ENCODE measurements around the gene KANSL1. TPM values are rescaled to one million over a fixed set of nuclear protein-coding genes. Genes with fewer than 3 reads are reported as not detected.

The KANSL1 gene
- total RNA-seq, 1 experiment from 2014 or later: 72.7 TPM

DNA sequence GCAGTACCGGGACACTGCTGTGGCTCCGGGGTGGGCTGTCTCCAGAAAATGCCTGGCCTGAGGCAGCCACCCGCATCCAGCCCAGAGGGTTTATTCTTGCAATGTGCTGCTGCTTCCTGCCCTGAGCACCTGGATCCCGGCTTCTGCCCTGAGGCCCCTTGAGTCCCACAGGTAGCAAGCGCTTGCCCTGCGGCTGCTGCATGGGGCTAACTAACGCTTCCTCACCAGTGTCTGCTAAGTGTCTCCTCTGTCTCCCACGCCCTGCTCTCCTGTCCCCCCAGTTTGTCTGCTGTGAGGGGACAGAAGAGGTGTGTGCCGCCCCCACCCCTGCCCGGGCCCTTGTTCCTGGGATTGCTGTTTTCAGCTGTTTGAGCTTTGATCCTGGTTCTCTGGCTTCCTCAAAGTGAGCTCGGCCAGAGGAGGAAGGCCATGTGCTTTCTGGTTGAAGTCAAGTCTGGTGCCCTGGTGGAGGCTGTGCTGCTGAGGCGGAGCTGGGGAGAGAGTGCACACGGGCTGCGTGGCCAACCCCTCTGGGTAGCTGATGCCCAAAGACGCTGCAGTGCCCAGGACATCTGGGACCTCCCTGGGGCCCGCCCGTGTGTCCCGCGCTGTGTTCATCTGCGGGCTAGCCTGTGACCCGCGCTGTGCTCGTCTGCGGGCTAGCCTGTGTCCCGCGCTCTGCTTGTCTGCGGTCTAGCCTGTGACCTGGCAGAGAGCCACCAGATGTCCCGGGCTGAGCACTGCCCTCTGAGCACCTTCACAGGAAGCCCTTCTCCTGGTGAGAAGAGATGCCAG, 181.3 kb downstream of the KANSL1 start:
- no peaks in the 10 kb centered on the region for H3K36me3 Mint-ChIP-seq
- DNase-seq (ENCODE audit: low spot score): no peak
- CTCF ChIA-PET: interaction anchor here (0.7 to 2.1 kb wide), 3 partner anchors 8 to 40 kb away, joined by 3 to 8 read pairs (median 5); no protein-coding TSS in a partner anchor
- H3K9me3 Mint-ChIP-seq: no peaks in the 10 kb centered on the region
- no peak for TF ChIP-seq ETV6 (CRISPR knock-in tag; IDR thresholded peaks at IDR 0.05)
- no peak for TF ChIP-seq EMX1 (CRISPR knock-in tag; IDR thresholded peaks at IDR 0.05)
- no peak for TF ChIP-seq ATF1 (CRISPR knock-in tag; IDR thresholded peaks at IDR 0.05)
- no peak overlapping the region for H3K27ac Mint-ChIP-seq
- H3K4me1 Mint-ChIP-seq: no peaks in the 10 kb centered on the region
- POLR2A ChIA-PET: no interaction called here
- peak; percentile 45 for ATAC-seq
- no peaks in the 10 kb centered on the region for H3K27me3 Mint-ChIP-seq (ENCODE audit: low read depth)
- H3K4me3 Mint-ChIP-seq: no peak overlapping the region

DNA sequence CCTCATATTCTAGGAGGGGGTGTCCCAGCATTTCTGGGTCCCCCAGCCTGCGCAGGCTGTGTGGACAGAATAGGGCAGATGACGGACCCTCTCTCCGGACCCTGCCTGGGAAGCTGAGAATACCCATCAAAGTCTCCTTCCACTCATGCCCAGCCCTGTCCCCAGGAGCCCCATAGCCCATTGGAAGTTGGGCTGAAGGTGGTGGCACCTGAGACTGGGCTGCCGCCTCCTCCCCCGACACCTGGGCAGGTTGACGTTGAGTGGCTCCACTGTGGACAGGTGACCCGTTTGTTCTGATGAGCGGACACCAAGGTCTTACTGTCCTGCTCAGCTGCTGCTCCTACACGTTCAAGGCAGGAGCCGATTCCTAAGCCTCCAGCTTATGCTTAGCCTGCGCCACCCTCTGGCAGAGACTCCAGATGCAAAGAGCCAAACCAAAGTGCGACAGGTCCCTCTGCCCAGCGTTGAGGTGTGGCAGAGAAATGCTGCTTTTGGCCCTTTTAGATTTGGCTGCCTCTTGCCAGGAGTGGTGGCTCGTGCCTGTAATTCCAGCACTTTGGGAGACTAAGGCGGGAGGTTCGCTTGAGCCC, 182.5 kb downstream of the KANSL1 start:
- H3K9me3 Mint-ChIP-seq: peaks cover 7% of the 10 kb centered on the region
- TF ChIP-seq FOXP4 (CRISPR knock-in tag; IDR thresholded peaks at IDR 0.05) (0 out of 2 replicates have a peak, but pooled peaks have one; percentile 22), E2F4 (CRISPR knock-in tag; IDR thresholded peaks at IDR 0.05; ENCODE audit: borderline replicate concordance, low read depth) (no peak)
- no peak for DNase-seq (ENCODE audit: low spot score)

GRCh38 chr17:46009681-46010596, 183.3 kb downstream of the KANSL1 start:
- Mint-ChIP-seq H3K9me3 (peaks cover 11% of the 10 kb centered on the region), H3K27ac (no peak overlapping the region), H3K27me3 (ENCODE audit: low read depth) (no peaks in the 10 kb centered on the region; the same call in 1 of the 2 replicates), H3K4me3 (no peak overlapping the region), H3K36me3 (no peaks in the 10 kb centered on the region), H3K4me1 (no peaks in the 10 kb centered on the region)
- no peak for ATAC-seq
- DNase-seq (ENCODE audit: low spot score): no peak
- ChIA-PET POLR2A (no interaction called here), CTCF (interaction anchor here (0.9 to 1.5 kb wide), 4 partner anchors 8 to 203 kb away, joined by 3 to 5 read pairs (median 4); no protein-coding TSS in a partner anchor)
- no peak for TF ChIP-seq ZNF396 (CRISPR knock-in tag; IDR thresholded peaks at IDR 0.05; ENCODE audit: borderline replicate concordance)
- TF ChIP-seq GTF2I (CRISPR knock-in tag; conservative IDR thresholded peaks at IDR 0.05): no peak
- no peak for TF ChIP-seq FOXP4 (CRISPR knock-in tag; IDR thresholded peaks at IDR 0.05)
- TF ChIP-seq FOXJ3 (CRISPR knock-in tag; IDR thresholded peaks at IDR 0.05; ENCODE audit: borderline replicate concordance): no peak
- no peak for TF ChIP-seq ZNF121 (CRISPR knock-in tag; IDR thresholded peaks at IDR 0.05)
- TF ChIP-seq, protein P1, sequence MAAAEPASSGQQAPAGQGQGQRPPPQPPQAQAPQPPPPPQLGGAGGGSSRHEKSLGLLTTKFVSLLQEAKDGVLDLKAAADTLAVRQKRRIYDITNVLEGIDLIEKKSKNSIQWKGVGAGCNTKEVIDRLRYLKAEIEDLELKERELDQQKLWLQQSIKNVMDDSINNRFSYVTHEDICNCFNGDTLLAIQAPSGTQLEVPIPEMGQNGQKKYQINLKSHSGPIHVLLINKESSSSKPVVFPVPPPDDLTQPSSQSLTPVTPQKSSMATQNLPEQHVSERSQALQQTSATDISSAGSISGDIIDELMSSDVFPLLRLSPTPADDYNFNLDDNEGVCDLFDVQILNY (CRISPR knock-in tag; IDR thresholded peaks at IDR 0.05): no peak
- no peak for TF ChIP-seq SP1 (CRISPR knock-in tag; conservative IDR thresholded peaks at IDR 0.05)
- TF ChIP-seq, protein P2, sequence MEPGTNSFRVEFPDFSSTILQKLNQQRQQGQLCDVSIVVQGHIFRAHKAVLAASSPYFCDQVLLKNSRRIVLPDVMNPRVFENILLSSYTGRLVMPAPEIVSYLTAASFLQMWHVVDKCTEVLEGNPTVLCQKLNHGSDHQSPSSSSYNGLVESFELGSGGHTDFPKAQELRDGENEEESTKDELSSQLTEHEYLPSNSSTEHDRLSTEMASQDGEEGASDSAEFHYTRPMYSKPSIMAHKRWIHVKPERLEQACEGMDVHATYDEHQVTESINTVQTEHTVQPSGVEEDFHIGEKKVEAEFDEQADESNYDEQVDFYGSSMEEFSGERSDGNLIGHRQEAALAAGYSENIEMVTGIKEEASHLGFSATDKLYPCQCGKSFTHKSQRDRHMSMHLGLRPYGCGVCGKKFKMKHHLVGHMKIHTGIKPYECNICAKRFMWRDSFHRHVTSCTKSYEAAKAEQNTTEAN (CRISPR knock-in tag; IDR thresholded peaks at IDR 0.05): no peak
- TF ChIP-seq GRHL2 (CRISPR knock-in tag; IDR thresholded peaks at IDR 0.05; ENCODE audit: insufficient replicate concordance, severe bottlenecking): no peak
- TF ChIP-seq JAZF1 (CRISPR knock-in tag; IDR thresholded peaks at IDR 0.05): no peak
- no peak for TF ChIP-seq EMX1 (CRISPR knock-in tag; IDR thresholded peaks at IDR 0.05)
- no peak for TF ChIP-seq AR (CRISPR knock-in tag; IDR thresholded peaks at IDR 0.05)
- TF ChIP-seq NR2C2 (CRISPR knock-in tag; IDR thresholded peaks at IDR 0.05): no peak

More for the DNA sequence above, 182.5 kb downstream of the KANSL1 start:
- Mint-ChIP-seq H3K27ac (no peak overlapping the region), H3K36me3 (no peaks in the 10 kb centered on the region), H3K4me1 (no peaks in the 10 kb centered on the region), H3K4me3 (no peak overlapping the region), H3K27me3 (ENCODE audit: low read depth) (no peaks in the 10 kb centered on the region)
- POLR2A ChIA-PET: no interaction called here
- ATAC-seq: peak; percentile 57
- CTCF ChIA-PET: interaction anchor here (0.7 to 1.5 kb wide), 5 partner anchors 9 to 202 kb away, joined by 3 to 5 read pairs (median 4); no protein-coding TSS in a partner anchor

Data from WTC11 (cell line).